ENCODE data around the gene S100PBP. TPM values are rescaled to one million over a fixed set of nuclear protein-coding genes. Genes with fewer than 3 reads are reported as not detected.

S100PBP gene
- polyA plus RNA-seq, 3 donors = 2.9 to 11.7 (median 8.7) TPM

- no peak overlapping the region for H3K27ac ChIP-seq (ENCODE audit: low read depth, low read length)
- 64 to 71% (median 64%) methylated on average over 13 of the region's 13 CpGs for WGBS, 3 donors
Measured at GRCh38 chr1:32877211-32878110, 60.0 kb downstream of the S100PBP start.

GRCh38 chr1:32878183-32878582 lies 60.7 kb downstream of the S100PBP start:
- 66 to 77% (median 72%) methylated on average over 6 of the region's 6 CpGs for WGBS, 3 donors
- H3K27ac ChIP-seq (ENCODE audit: low read depth, low read length) = no peak overlapping the region

DNA sequence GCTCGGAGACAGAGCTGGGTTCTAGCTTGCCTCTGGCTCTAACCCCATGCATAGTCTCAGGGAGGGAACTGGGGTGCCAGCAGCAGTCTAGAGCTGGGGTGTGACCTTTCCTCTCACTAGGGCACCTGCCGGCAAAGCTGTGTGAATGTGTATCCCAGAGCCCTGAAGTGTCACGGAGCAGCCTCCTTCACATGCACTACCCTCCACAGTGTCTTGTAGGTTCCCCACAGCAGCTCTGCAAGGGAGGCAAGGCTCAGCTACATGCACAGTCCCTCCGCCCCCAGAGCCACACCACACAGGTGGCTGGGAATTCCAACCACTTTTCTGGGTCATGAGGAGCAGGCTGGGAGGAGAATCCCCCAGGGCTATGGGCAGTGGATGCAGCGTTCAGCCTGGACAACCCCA lies 61.2 kb downstream of the S100PBP start:
- WGBS, 3 donors = 72 to 82% (median 73%) methylated on average over 5 of the region's 5 CpGs
- H3K27ac ChIP-seq (ENCODE audit: low read depth, low read length) = no peak overlapping the region

DNA sequence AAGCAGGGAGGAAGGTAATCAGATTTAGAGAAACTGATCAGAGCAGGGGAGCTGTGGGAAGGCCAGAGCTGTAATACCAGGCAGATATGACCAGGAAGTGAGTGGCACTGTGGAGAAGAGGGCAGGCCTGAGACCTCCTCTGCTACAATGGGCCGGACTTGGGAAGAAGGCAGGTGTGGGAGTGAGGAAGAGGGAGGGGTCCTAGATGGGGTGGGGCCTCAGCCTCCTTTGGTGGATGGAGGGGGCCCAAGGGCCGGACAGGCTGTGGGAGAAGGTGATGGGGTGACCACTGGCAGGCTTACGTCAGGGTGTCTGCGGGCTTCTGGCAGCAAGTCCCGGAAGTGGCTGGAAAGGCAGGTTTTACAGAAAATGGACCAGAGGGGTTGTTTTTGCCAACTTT lies 63.8 kb downstream of the S100PBP start:
- no peak overlapping the region for H3K27ac ChIP-seq (ENCODE audit: low read depth, low read length)
- 66 to 81% (median 74%) methylated on average over 5 of the region's 5 CpGs for WGBS, 3 donors

DNA sequence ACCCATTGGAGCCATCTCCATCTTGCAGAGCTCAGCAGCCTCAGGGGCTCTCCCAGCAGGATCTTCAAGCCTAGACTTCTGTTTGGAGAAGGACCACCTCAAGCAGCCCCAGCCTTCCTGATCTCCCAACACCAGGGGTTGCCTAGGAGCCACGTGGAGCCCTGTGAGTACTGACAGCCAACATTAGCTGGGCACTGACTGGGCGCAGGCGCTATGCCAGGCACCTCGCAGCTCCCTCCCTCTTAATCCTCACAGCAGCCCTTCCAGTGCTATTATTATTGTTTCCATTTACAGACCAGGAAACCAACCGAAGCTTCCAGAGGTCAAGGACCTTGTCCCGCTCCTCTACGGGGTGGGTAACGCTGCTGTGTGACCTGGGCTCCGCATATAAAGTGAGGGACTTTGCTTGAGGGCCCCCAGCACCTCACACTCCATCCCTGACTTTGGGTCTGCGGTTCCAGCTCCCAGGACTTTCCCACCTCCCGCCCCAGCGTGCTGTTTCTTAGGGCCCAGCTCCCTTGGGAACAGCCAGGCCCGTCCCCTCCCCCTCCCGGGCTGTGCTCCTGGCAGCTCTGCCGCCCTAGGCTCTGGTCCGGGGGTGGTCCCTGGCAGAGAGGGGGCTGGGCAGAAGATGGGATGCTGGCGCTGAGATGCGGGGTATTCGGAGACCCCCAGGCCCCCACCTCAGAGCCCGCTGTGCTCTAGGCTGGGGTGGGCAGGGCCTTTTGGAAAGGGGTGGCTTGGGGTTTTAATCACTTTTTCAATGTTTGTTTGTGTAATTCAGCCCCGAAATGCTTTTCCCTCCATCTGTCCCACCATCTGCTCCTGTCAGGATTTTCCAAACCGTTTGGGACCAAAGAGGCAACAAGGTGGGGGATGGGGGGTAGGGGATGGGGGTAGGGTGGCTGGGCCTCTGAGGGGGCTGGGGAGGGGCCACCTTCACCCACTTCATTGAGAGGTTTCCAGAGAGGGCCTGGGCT lies 64.7 kb downstream of the S100PBP start:
- H3K27ac ChIP-seq (ENCODE audit: low read depth, low read length) = no peak overlapping the region
- 21 to 29% (median 25%) methylated on average over 22 of the region's 22 CpGs for WGBS, 3 donors

DNA sequence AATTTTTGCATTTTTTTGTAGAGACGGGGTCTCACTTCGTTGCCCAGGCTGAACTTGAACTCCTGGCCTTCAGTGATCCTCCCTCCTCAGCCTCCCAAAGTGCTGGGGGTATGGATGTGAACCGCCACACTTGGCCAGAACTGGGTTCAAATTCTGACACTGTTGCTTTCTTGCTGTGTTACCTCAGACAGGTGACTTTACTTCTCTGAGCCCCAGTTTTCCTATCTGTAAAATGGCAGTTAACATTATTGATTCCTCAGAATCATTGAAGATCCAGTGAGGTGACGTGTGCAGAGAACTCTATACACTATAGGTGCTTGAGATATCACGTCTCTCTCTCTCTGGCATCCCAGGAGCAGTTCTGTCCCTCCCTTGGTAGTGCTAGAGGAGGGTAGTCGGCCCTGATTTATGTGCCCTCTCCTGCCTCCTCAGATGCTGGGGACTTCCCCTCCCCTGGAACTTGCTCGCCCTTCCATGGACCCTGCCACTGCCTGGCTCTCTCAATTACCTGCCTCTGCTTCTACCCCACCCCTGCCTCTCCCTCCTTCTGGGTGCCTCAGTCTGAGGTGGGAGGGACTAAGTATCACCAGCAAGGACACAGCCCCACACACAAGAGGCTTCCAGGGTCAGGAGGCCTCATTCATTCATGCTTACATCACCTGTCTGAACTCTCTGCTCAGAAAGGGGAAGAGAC lies 66.0 kb downstream of the S100PBP start:
- H3K27ac ChIP-seq (ENCODE audit: low read depth, low read length) = no peak overlapping the region
- 72 to 79% (median 74%) methylated on average over 7 of the region's 7 CpGs for WGBS, 3 donors

GRCh38 chr1:32884032-32884372 lies 66.5 kb downstream of the S100PBP start:
- 59 to 67% (median 60%) methylated on average over 4 of the region's 4 CpGs for WGBS, 3 donors
- no peak overlapping the region for H3K27ac ChIP-seq (ENCODE audit: low read depth, low read length)

DNA sequence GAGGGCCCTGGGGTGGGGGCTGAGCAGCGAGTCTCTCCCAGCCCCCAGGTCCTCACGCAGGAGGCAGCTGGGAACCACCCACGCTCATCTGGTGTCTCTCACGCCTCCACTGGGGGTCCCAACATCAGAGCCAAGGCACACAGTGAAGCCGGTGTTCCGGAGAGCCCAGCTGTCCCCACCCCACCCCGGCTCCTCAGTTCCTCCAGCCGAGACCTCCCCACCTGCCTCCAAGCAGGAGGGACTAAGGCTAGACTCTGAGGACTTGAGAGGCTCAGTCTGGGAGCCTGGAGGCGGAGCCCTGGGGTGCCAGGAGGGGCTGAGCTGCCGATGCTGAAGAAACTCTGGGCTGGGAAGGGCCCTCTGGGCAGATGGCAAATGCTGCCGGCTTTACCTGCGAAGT lies 67.3 kb downstream of the S100PBP start:
- no peak overlapping the region for H3K27ac ChIP-seq (ENCODE audit: low read depth, low read length)
- 35 to 44% (median 38%) methylated on average over 12 of the region's 12 CpGs for WGBS, 3 donors

- 13 to 24% (median 14%) methylated on average over 8 of the region's 8 CpGs for WGBS, 3 donors
- no peak overlapping the region for H3K27ac ChIP-seq (ENCODE audit: low read depth, low read length)
Measured at GRCh38 chr1:32885676-32886003, 68.2 kb downstream of the S100PBP start.

DNA sequence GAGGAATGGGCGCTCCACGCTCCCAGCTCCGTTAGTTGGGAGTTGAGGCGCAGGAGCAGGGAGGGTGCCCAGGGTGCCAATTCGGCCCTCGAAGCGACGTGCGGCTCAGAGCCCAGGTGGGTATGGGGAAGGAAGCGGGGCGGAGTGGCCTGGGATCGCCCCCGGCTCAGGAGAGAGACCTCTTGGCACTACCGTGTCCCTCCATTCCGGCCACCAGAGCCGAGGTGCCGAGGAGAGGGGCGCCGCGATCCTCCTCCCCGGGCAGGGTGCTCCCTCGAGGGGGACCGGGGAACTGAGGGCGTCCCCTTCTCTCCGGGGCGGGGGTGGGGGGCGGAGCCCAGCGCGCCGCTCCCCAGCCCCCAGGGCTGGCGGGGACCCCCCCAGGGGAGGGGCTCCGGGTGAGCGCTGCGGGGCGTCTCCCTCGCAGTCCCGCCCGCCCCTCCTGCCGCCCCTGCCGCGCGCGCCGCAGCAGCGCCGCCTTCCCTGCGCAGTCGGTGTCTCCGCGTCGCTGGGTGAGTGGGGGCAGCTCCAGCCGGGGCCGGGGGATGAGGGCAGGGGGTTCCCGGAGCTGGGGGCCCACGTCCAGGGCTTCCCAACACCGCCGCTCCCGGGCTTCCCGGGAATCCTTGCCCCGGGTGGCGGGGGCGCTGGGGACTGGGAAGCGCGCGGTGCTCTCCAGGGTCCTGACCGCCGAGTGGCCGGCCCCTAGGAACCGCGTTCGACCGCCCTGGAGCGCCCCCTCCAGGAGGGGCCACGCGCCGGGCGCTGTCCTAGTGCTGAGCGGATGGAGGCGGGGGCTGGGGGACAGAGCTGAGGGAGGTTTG lies 68.8 kb downstream of the S100PBP start, which contains the start of gene HPCA:
TSS of gene HPCA (plus strand) at position 488 of the 824 bp plus-strand sequence. CDS start 2,408 bp downstream, outside the sequence.
- WGBS, 3 donors = 2 to 4% (median 3%) methylated on average over 46 to 78 of the region's 79 CpGs
- no peak within 1 kb of the TSS for H3K27ac ChIP-seq (ENCODE audit: low read depth, low read length)

DNA sequence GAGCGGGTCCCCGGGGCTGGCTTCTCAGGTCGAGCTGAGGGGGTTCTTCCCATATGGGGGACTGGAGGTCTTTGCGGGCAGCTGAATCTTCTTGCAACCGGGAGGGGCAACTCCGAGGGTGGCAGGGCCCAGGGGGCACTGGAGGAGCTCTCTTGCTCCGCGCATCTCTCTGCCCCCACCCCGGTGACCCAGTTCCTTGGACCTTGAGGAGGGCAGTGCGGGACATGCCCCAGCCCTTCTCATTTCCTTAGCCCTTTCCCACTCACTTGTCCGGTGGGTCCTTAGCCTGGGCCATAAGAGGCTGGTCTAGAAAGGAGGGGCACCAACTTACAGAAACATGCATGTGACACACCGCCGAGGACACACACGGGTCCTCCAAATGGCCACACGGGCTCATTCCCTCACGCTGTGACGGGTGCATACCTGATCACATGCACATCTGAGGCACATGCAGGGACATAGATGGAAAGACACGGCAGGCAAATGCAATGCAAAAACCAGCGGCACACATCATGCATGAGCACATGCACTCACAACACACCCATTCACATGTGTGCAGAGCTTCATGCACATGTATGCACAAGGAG lies 69.5 kb downstream of the S100PBP start:
- WGBS, 3 donors = 42 to 46% (median 43%) methylated on average over 18 to 19 of the region's 19 CpGs
- H3K27ac ChIP-seq (ENCODE audit: low read depth, low read length) = no peak overlapping the region

DNA sequence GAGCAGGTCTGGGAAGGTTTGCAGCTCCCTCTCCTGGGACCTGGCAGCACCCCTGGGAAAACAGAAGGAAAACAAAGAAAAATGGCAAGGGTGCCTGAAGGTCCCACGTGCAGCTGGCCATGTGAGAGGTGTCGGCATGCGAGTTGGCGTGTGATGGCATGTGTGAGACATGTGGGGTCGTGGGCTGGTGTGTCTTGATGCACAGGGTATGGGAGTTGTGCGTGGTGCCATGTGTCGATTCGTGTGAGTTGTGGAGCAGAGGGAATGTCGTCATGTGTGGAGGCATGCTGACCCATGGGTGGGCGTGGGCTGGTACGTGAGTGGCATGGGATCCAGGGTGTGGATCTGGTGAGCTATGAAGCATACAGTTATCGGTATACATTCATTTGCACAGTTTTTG lies 70.2 kb downstream of the S100PBP start:
- WGBS, 3 donors = 74 to 79% (median 78%) methylated on average over 12 of the region's 12 CpGs
- H3K27ac ChIP-seq (ENCODE audit: low read depth, low read length) = no peak overlapping the region

DNA sequence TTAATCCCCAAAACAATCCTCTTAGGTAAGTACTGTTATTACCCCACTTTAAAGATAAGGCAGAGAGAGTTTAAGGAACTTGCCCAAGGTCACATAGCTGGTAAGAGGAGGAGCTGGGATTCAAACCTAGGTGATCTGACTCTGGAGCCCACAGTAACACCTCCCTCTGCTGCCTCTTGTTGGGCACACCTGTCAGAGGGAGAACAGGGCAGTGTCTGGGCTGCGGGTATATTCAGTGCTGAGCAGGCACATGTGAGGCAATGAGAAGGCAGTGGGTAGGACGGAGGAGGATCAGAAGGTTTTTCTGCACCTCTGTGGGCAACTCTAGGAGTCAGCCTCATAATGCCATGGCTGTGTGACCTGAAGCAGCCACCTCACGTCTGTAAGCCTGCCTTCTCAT lies 70.7 kb downstream of the S100PBP start:
- WGBS, 3 donors = 60 to 81% (median 78%) methylated on average over 3 of the region's 3 CpGs

DNA sequence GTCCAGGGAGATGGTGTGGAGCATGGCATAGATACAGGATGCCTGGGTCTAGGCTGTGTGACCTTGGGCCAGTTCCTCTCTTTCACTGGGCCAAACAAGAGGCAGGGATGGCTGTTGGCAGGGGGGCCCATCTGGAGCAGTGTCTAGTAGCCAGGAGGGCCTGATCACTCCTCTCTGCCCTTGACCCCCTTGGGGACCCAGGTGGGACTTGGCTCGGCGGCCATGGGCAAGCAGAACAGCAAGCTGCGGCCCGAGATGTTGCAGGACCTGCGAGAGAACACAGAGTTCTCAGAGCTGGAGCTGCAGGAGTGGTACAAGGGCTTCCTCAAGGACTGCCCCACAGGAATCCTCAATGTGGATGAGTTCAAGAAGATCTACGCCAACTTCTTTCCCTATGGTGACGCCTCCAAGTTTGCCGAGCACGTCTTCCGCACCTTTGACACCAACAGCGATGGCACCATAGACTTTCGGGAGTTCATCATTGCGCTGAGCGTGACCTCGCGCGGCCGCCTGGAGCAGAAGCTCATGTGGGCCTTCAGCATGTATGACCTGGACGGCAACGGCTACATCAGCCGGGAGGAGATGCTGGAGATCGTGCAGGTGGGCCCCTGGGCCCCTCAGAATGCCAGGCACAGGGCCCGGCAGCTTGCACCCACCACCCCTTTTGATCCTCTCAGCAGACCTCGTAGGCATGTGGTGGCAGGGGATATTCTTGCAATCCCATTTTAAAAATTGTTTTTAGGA lies 71.4 kb downstream of the S100PBP start:
- no peak overlapping the region for H3K27ac ChIP-seq (ENCODE audit: low read depth, low read length)
- WGBS, 3 donors = 90 to 95% (median 90%) methylated on average over 24 of the region's 24 CpGs

More for the DNA sequence above, 70.7 kb downstream of the S100PBP start:
- no peak overlapping the region for H3K27ac ChIP-seq (ENCODE audit: low read depth, low read length)

GRCh38 chr1:32889731-32890278 lies 72.4 kb downstream of the S100PBP start:
- WGBS, 3 donors = 90 to 92% (median 91%) methylated on average over 3 of the region's 3 CpGs
- no peak overlapping the region for H3K27ac ChIP-seq (ENCODE audit: low read depth, low read length)

- no peak overlapping the region for H3K27ac ChIP-seq (ENCODE audit: low read depth, low read length)
- 72 to 91% (median 90%) methylated on average over 7 of the region's 7 CpGs for WGBS, 3 donors
Measured at GRCh38 chr1:32890516-32891240, 73.2 kb downstream of the S100PBP start.

Data from adipose tissue (tissue), 3 donors.